ENCODE results near the gene FBXL14. TPM values are rescaled to one million over a fixed set of nuclear protein-coding genes. Genes with fewer than 3 reads are reported as not detected.

The FBXL14 gene
- total and polyA plus RNA-seq, 2 of the 13 experiments (the other 11 are each of a cell fraction or from before 2014, with no cell fraction given): 7.0 to 7.4 TPM

- TF ChIP-seq, protein P1, sequence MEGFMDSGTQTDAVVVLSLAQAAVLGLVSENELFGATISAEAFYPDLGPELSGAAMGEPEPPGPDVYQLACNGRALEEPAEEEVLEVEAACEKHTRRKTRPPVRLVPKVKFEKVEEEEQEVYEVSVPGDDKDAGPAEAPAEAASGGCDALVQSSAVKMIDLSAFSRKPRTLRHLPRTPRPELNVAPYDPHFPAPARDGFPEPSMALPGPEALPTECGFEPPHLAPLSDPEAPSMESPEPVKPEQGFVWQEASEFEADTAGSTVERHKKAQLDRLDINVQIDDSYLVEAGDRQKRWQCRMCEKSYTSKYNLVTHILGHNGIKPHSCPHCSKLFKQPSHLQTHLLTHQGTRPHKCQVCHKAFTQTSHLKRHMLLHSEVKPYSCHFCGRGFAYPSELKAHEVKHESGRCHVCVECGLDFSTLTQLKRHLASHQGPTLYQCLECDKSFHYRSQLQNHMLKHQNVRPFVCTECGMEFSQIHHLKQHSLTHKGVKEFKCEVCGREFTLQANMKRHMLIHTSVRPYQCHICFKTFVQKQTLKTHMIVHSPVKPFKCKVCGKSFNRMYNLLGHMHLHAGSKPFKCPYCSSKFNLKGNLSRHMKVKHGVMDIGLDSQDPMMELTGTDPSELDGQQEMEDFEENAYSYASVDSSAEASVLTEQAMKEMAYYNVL (CRISPR knock-in tag; IDR thresholded peaks at IDR 0.05; ENCODE audit: borderline replicate concordance): no peak
- TF ChIP-seq ZBTB10 (CRISPR knock-in tag; IDR thresholded peaks at IDR 0.05; ENCODE audit: borderline replicate concordance) (peak; percentile 32; the same call in 1 of the 2 replicates), ZNF234 (CRISPR knock-in tag; conservative IDR thresholded peaks at IDR 0.05) (no peak), ZHX2 (IDR thresholded peaks at IDR 0.05; ENCODE audit: low read depth) (no peak), ZHX2 (CRISPR knock-in tag; IDR thresholded peaks at IDR 0.05; ENCODE audit: borderline replicate concordance) (no peak), ZNF350 (CRISPR knock-in tag; IDR thresholded peaks at IDR 0.05; ENCODE audit: borderline replicate concordance, low read depth) (no peak; the same call in 1 of the 2 replicates), KAT7 (CRISPR knock-in tag; IDR thresholded peaks at IDR 0.05; ENCODE audit: borderline replicate concordance) (no peak), SP1 (IDR thresholded peaks at IDR 0.05) (no peak), SP1 (CRISPR knock-in tag; IDR thresholded peaks at IDR 0.05) (no peak), PPARG (CRISPR knock-in tag; conservative IDR thresholded peaks at IDR 0.05) (peak; percentile 49; the same call in 1 of the 2 replicates), PHF20 (CRISPR knock-in tag; IDR thresholded peaks at IDR 0.05) (no peak), NR2F6 (IDR thresholded peaks at IDR 0.05) (peak; percentile 45; the same call in 1 of the 2 replicates), NR2F6 (CRISPR knock-in tag; IDR thresholded peaks at IDR 0.05) (peak; percentile 78), ZSCAN30 (CRISPR knock-in tag; IDR thresholded peaks at IDR 0.05) (no peak), SCMH1 (CRISPR knock-in tag; IDR thresholded peaks at IDR 0.05; ENCODE audit: borderline replicate concordance) (no peak), LCORL (IDR thresholded peaks at IDR 0.05) (no peak), LCORL (CRISPR knock-in tag; IDR thresholded peaks at IDR 0.05) (peak; percentile 88)
- TF ChIP-seq, protein P2, sequence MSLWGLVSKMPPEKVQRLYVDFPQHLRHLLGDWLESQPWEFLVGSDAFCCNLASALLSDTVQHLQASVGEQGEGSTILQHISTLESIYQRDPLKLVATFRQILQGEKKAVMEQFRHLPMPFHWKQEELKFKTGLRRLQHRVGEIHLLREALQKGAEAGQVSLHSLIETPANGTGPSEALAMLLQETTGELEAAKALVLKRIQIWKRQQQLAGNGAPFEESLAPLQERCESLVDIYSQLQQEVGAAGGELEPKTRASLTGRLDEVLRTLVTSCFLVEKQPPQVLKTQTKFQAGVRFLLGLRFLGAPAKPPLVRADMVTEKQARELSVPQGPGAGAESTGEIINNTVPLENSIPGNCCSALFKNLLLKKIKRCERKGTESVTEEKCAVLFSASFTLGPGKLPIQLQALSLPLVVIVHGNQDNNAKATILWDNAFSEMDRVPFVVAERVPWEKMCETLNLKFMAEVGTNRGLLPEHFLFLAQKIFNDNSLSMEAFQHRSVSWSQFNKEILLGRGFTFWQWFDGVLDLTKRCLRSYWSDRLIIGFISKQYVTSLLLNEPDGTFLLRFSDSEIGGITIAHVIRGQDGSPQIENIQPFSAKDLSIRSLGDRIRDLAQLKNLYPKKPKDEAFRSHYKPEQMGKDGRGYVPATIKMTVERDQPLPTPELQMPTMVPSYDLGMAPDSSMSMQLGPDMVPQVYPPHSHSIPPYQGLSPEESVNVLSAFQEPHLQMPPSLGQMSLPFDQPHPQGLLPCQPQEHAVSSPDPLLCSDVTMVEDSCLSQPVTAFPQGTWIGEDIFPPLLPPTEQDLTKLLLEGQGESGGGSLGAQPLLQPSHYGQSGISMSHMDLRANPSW (CRISPR knock-in tag; IDR thresholded peaks at IDR 0.05; ENCODE audit: borderline replicate concordance): no peak
Measured at GRCh38 chr12:1606021-1606622, 11.7 kb upstream of the FBXL14 start (continued).

Measured in HepG2 (cell line).